ENCODE measurements around the gene CBLN2.

Gene CBLN2

GRCh38 chr18:72544092-72544886, at the start of gene CBLN2:
Gene CBLN2 (minus strand): TSS chr18:72544342. CDS start chr18:72542160, 2,182 bp downstream.
- Mint-ChIP-seq H3K4me1 (ENCODE audit: low read depth) (no peaks in the 10 kb centered on the region), H3K27me3 (ENCODE audit: low read depth) (peaks cover 44% of the 10 kb centered on the region), H3K36me3 (ENCODE audit: low read depth) (no peaks in the 10 kb centered on the region), H3K4me3 (no peak within 1 kb of the TSS), H3K27ac (peak within 1 kb of the TSS; percentile 5), H3K9me3 (no peaks in the 10 kb centered on the region)

GRCh38 chr18:72588360-72588759, 44.2 kb upstream of the CBLN2 start:
- no peaks in the 10 kb centered on the region for H3K36me3 Mint-ChIP-seq (ENCODE audit: low read depth)
- no peak overlapping the region for H3K27ac Mint-ChIP-seq
- H3K9me3 Mint-ChIP-seq, result peaks cover 2% of the 10 kb centered on the region
- no peaks in the 10 kb centered on the region for H3K4me1 Mint-ChIP-seq (ENCODE audit: low read depth)
- H3K4me3 Mint-ChIP-seq, result no peak overlapping the region
- no peaks in the 10 kb centered on the region for H3K27me3 Mint-ChIP-seq (ENCODE audit: low read depth)

GRCh38 chr18:72584787-72585186, 40.6 kb upstream of the CBLN2 start:
- Mint-ChIP-seq H3K36me3 (ENCODE audit: low read depth) (no peaks in the 10 kb centered on the region), H3K27ac (no peak overlapping the region), H3K4me1 (ENCODE audit: low read depth) (no peaks in the 10 kb centered on the region), H3K9me3 (no peaks in the 10 kb centered on the region), H3K4me3 (no peak overlapping the region), H3K27me3 (ENCODE audit: low read depth) (no peaks in the 10 kb centered on the region)

- no peak overlapping the region for H3K4me3 Mint-ChIP-seq
- no peak overlapping the region for H3K27ac Mint-ChIP-seq
- H3K36me3 Mint-ChIP-seq (ENCODE audit: low read depth), result no peaks in the 10 kb centered on the region
- H3K4me1 Mint-ChIP-seq (ENCODE audit: low read depth), result no peaks in the 10 kb centered on the region
- no peaks in the 10 kb centered on the region for H3K9me3 Mint-ChIP-seq
- H3K27me3 Mint-ChIP-seq (ENCODE audit: low read depth), result no peaks in the 10 kb centered on the region
These were observed 37.8 kb upstream of the CBLN2 start for GRCh38 chr18:72581976-72582375.

- Mint-ChIP-seq H3K27me3 (ENCODE audit: low read depth) (no peaks in the 10 kb centered on the region), H3K4me3 (no peak overlapping the region), H3K9me3 (no peaks in the 10 kb centered on the region), H3K36me3 (ENCODE audit: low read depth) (no peaks in the 10 kb centered on the region), H3K4me1 (ENCODE audit: low read depth) (no peaks in the 10 kb centered on the region), H3K27ac (no peak overlapping the region)
These were observed 28.8 kb upstream of the CBLN2 start for GRCh38 chr18:72572896-72573295.

GRCh38 chr18:72566290-72566689, 22.1 kb upstream of the CBLN2 start:
- Mint-ChIP-seq H3K4me3 (no peak overlapping the region), H3K27me3 (ENCODE audit: low read depth) (no peaks in the 10 kb centered on the region), H3K27ac (no peak overlapping the region), H3K36me3 (ENCODE audit: low read depth) (no peaks in the 10 kb centered on the region), H3K4me1 (ENCODE audit: low read depth) (no peaks in the 10 kb centered on the region), H3K9me3 (peaks cover 5% of the 10 kb centered on the region)

GRCh38 chr18:72555968-72556367, 11.8 kb upstream of the CBLN2 start:
- no peaks in the 10 kb centered on the region for H3K36me3 Mint-ChIP-seq (ENCODE audit: low read depth)
- no peaks in the 10 kb centered on the region for H3K27me3 Mint-ChIP-seq (ENCODE audit: low read depth)
- H3K27ac Mint-ChIP-seq, result no peak overlapping the region
- no peaks in the 10 kb centered on the region for H3K9me3 Mint-ChIP-seq
- H3K4me1 Mint-ChIP-seq (ENCODE audit: low read depth), result no peaks in the 10 kb centered on the region
- no peak overlapping the region for H3K4me3 Mint-ChIP-seq

- no peaks in the 10 kb centered on the region for H3K4me1 Mint-ChIP-seq (ENCODE audit: low read depth)
- H3K9me3 Mint-ChIP-seq, result no peaks in the 10 kb centered on the region
- H3K27me3 Mint-ChIP-seq (ENCODE audit: low read depth), result no peaks in the 10 kb centered on the region
- H3K4me3 Mint-ChIP-seq, result no peak overlapping the region
- H3K36me3 Mint-ChIP-seq (ENCODE audit: low read depth), result no peaks in the 10 kb centered on the region
- H3K27ac Mint-ChIP-seq, result no peak overlapping the region
These were observed 11.0 kb upstream of the CBLN2 start for GRCh38 chr18:72555101-72555500.

GRCh38 chr18:72543357-72544055, 636 bp downstream of the CBLN2 start:
- no peaks in the 10 kb centered on the region for H3K36me3 Mint-ChIP-seq (ENCODE audit: low read depth)
- H3K4me3 Mint-ChIP-seq, result no peak overlapping the region
- H3K9me3 Mint-ChIP-seq, result no peaks in the 10 kb centered on the region
- no peaks in the 10 kb centered on the region for H3K4me1 Mint-ChIP-seq (ENCODE audit: low read depth)
- H3K27ac Mint-ChIP-seq, result peak overlapping the region; percentile 5
- peaks cover 44% of the 10 kb centered on the region for H3K27me3 Mint-ChIP-seq (ENCODE audit: low read depth)

- Mint-ChIP-seq H3K27ac (peak overlapping the region; percentile 5), H3K4me1 (ENCODE audit: low read depth) (no peaks in the 10 kb centered on the region), H3K36me3 (ENCODE audit: low read depth) (no peaks in the 10 kb centered on the region), H3K9me3 (no peaks in the 10 kb centered on the region), H3K27me3 (ENCODE audit: low read depth) (peaks cover 44% of the 10 kb centered on the region), H3K4me3 (no peak overlapping the region)
These were observed 1.2 kb downstream of the CBLN2 start for GRCh38 chr18:72542984-72543356.

- Mint-ChIP-seq H3K4me3 (no peak overlapping the region), H3K9me3 (no peaks in the 10 kb centered on the region), H3K36me3 (ENCODE audit: low read depth) (no peaks in the 10 kb centered on the region), H3K27me3 (ENCODE audit: low read depth) (peaks cover 44% of the 10 kb centered on the region), H3K4me1 (ENCODE audit: low read depth) (no peaks in the 10 kb centered on the region), H3K27ac (no peak overlapping the region)
These were observed 1.8 kb downstream of the CBLN2 start for GRCh38 chr18:72542342-72542741.

- Mint-ChIP-seq H3K27ac (no peak overlapping the region), H3K4me1 (ENCODE audit: low read depth) (no peaks in the 10 kb centered on the region), H3K27me3 (ENCODE audit: low read depth) (peaks cover 44% of the 10 kb centered on the region), H3K36me3 (ENCODE audit: low read depth) (no peaks in the 10 kb centered on the region), H3K9me3 (no peaks in the 10 kb centered on the region), H3K4me3 (no peak overlapping the region)
These were observed 2.2 kb downstream of the CBLN2 start for GRCh38 chr18:72541871-72542332.

- H3K27ac Mint-ChIP-seq, result no peak overlapping the region
- H3K4me1 Mint-ChIP-seq (ENCODE audit: low read depth), result no peaks in the 10 kb centered on the region
- H3K9me3 Mint-ChIP-seq, result no peaks in the 10 kb centered on the region
- no peaks in the 10 kb centered on the region for H3K36me3 Mint-ChIP-seq (ENCODE audit: low read depth)
- H3K27me3 Mint-ChIP-seq (ENCODE audit: low read depth), result peaks cover 35% of the 10 kb centered on the region
- H3K4me3 Mint-ChIP-seq, result no peak overlapping the region
These were observed 4.2 kb downstream of the CBLN2 start for GRCh38 chr18:72539901-72540300.

GRCh38 chr18:72530622-72531021, 13.5 kb downstream of the CBLN2 start:
- no peaks in the 10 kb centered on the region for H3K36me3 Mint-ChIP-seq (ENCODE audit: low read depth)
- H3K4me1 Mint-ChIP-seq (ENCODE audit: low read depth), result no peaks in the 10 kb centered on the region
- no peak overlapping the region for H3K27ac Mint-ChIP-seq
- no peaks in the 10 kb centered on the region for H3K27me3 Mint-ChIP-seq (ENCODE audit: low read depth)
- H3K4me3 Mint-ChIP-seq, result no peak overlapping the region
- H3K9me3 Mint-ChIP-seq, result no peaks in the 10 kb centered on the region

GRCh38 chr18:72504866-72505265, 39.3 kb downstream of the CBLN2 start:
- Mint-ChIP-seq H3K4me3 (no peak overlapping the region), H3K36me3 (ENCODE audit: low read depth) (no peaks in the 10 kb centered on the region), H3K9me3 (no peaks in the 10 kb centered on the region), H3K27ac (no peak overlapping the region), H3K4me1 (ENCODE audit: low read depth) (no peaks in the 10 kb centered on the region), H3K27me3 (ENCODE audit: low read depth) (no peaks in the 10 kb centered on the region)
